Neuronal stem cell (in vitro differentiated cells): ENCODE measurements around the gene GCSH.
"Not testable (repeated sequence)": the region's sequence is repeated elsewhere in the genome, so short reads cannot be mapped to it uniquely, and the experiment has no call there.

ENCODE experiments used
- DNase-seq: peaks from one replicate; pipeline ENCODE4 v3.0.0-alpha.2; 2013; ENCODE audit warnings: low spot score
- H2AFZ ChIP-seq: one replicate; pipeline ENCODE4 v1.6.1; 2013; ENCODE audit warnings: mild to moderate bottlenecking, low read length, inconsistent platforms
- H2AK5ac ChIP-seq: 2 replicates; pipeline ENCODE4 v1.6.1; 2013; ENCODE audit warnings: low read depth, mild to moderate bottlenecking, inconsistent platforms, low read length, moderate library complexity, mixed read lengths
- H2BK120ac ChIP-seq: 2 replicates; pipeline ENCODE4 v1.6.1; 2013; ENCODE audit warnings: low read depth, mild to moderate bottlenecking, inconsistent platforms, low read length, moderate library complexity, mixed read lengths
- H2BK12ac ChIP-seq: one replicate; pipeline ENCODE4 v1.6.1; 2013; ENCODE audit warnings: low read length, inconsistent platforms
- H2BK15ac ChIP-seq: 2 replicates; pipeline ENCODE4 v1.6.1; 2013; ENCODE audit warnings: mild to moderate bottlenecking, low read length, inconsistent platforms, mixed read lengths
- H2BK5ac ChIP-seq: one replicate; pipeline ENCODE4 v1.6.1; 2013; ENCODE audit warnings: inconsistent platforms, mild to moderate bottlenecking, low read length, moderate library complexity
- H3K14ac ChIP-seq: one replicate; pipeline ENCODE4 v1.6.1; 2013; ENCODE audit warnings: low read length, inconsistent platforms
- H3K18ac ChIP-seq: 2 replicates; pipeline ENCODE4 v1.6.1; 2013; ENCODE audit warnings: low read length, inconsistent platforms
- H3K23ac ChIP-seq: 2 replicates; pipeline ENCODE4 v1.6.1; 2013; ENCODE audit warnings: low read depth, mild to moderate bottlenecking, mixed read lengths, low read length, inconsistent platforms; ENCODE audit not compliant: poor library complexity
- H3K27ac ChIP-seq: replicated peaks from 3 replicates; pipeline ENCODE4 v1.5.1; 2013; ENCODE audit warnings: low read length, inconsistent platforms
- H3K27me3 ChIP-seq, 3 experiments: 2 replicates each; pipeline ENCODE4 v1.6.1; 2013; ENCODE audit warnings: low read length in 3 of 3, mild to moderate bottlenecking in 2 of 3, inconsistent platforms in 1 of 3, low read depth in 1 of 3, mixed read lengths in 1 of 3, moderate library complexity in 1 of 3; ENCODE audit not compliant: control insufficient read depth in 3 of 3, insufficient read depth in 3 of 3
- H3K36me3 ChIP-seq, 2 donors: replicated peaks in 1 of 2; 2 replicates each; pipeline ENCODE4 v1.6.1; 2013; ENCODE audit warnings: low read length in 2 of 2; ENCODE audit not compliant: control insufficient read depth in 2 of 2, insufficient read depth in 2 of 2
- H3K4ac ChIP-seq: 2 replicates; pipeline ENCODE4 v1.6.1; 2013; ENCODE audit warnings: inconsistent platforms, mild to moderate bottlenecking, low read length, moderate library complexity
- H3K4me1 ChIP-seq, 2 donors: 1 replicate in 1 of 2; 2 replicates in 1 of 2; pipeline ENCODE4 v1.6.1; 2013; ENCODE audit warnings: low read length in 2 of 2, low read depth in 1 of 2; ENCODE audit not compliant: control insufficient read depth in 2 of 2, insufficient read depth in 1 of 2
- H3K4me2 ChIP-seq: one replicate; pipeline ENCODE4 v1.6.1; 2013; ENCODE audit warnings: mild to moderate bottlenecking, low read length, inconsistent platforms; ENCODE audit not compliant: insufficient read depth, poor library complexity, severe bottlenecking
- H3K4me3 ChIP-seq, 2 donors: 2 replicates each; pipeline ENCODE4 v1.5.1; 2013; ENCODE audit warnings: low read length in 2 of 2, mild to moderate bottlenecking in 2 of 2, inconsistent platforms in 1 of 2, moderate library complexity in 1 of 2
- H3K79me1 ChIP-seq: one replicate; pipeline ENCODE4 v1.6.1; 2013; ENCODE audit warnings: low read depth, mild to moderate bottlenecking, inconsistent platforms, low read length, moderate library complexity
- H3K9ac ChIP-seq: one replicate; pipeline ENCODE4 v1.6.1; 2013; ENCODE audit warnings: mild to moderate bottlenecking, low read depth, low read length, inconsistent platforms; ENCODE audit not compliant: poor library complexity
- H3K9me3 ChIP-seq, 2 donors: replicated peaks in 1 of 2; 2 replicates each; pipeline versions ENCODE3 to v1.6.1; 2013; ENCODE audit warnings: low read length in 2 of 2, mild to moderate bottlenecking in 2 of 2, inconsistent platforms in 1 of 2, low read depth in 1 of 2, mixed read lengths in 1 of 2, moderate library complexity in 1 of 2; ENCODE audit not compliant: control insufficient read depth in 2 of 2, insufficient read depth in 1 of 2
- H4K8ac ChIP-seq: one replicate; pipeline ENCODE4 v1.6.1; 2013; ENCODE audit warnings: low read depth, mild to moderate bottlenecking, inconsistent platforms, low read length, moderate library complexity
- H4K91ac ChIP-seq: one replicate; pipeline ENCODE4 v1.6.1; 2013; ENCODE audit warnings: low read length, low read depth, mild to moderate bottlenecking, inconsistent platforms; ENCODE audit not compliant: poor library complexity
- WGBS, 2 donors: extraction: QIAGEN DNeasy Blood & Tissue Kit; methylation state at CpG; one replicate each; pipeline ENCODE4 v1.1.7; 2013; ENCODE audit warnings: missing lambda C conversion rate in 2 of 2, mixed read lengths in 1 of 2; ENCODE audit not compliant: insufficient read length in 2 of 2, insufficient replicate concordance in 1 of 2; ENCODE audit errors: extremely low coverage in 2 of 2; 5-methylcytosine and 5-hydroxymethylcytosine counted together

Gene GCSH

DNA sequence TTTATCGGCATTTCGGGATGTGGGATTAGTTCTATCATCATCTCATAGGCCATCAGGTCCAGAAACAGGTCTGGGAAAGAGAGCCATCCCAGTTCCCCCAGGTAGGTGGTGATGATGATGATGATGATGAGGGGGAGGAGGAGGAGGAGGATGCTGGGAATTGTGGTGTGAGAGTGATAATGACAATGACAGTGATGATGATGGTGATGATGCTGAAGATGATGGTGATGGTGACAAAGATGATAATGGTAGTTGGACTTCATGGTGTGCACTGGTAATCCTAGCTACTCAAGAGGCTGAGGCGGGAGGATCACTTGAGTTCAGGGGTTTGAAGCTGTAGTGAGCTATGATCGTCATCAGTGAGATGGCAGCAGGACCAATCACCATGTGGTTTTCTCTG, 16.3 kb upstream of the GCSH start:
- Histone ChIP-seq H2AFZ (no peak overlapping the region), H3K14ac (no peak overlapping the region), H3K4ac (no peak overlapping the region), H3K23ac (no peak overlapping the region), H3K27ac (no peak overlapping the region), H3K79me1 (no peaks in the 10 kb centered on the region), H3K36me3 (no peaks in the 10 kb centered on the region), H3K27me3 (peaks cover 0 to 3% (median 0%) of the 10 kb centered on the region in 3 experiments), H2BK120ac (no peak overlapping the region), H3K4me3 (no peak overlapping the region), H4K91ac (no peak overlapping the region), H2BK15ac (no peak overlapping the region), H3K4me1 (no peaks in the 10 kb centered on the region), H3K4me2 (no peak overlapping the region), H2BK12ac (no peak overlapping the region), H2AK5ac (no peak overlapping the region), H2BK5ac (no peak overlapping the region), H3K9me3 (no peaks in the 10 kb centered on the region), H3K9ac (no peak overlapping the region), H4K8ac (no peak overlapping the region), H3K18ac (no peak overlapping the region)
- no CpG with 5 or more reads among the region's 4 CpGs for WGBS, 2 donors
- no peak for DNase-seq

DNA sequence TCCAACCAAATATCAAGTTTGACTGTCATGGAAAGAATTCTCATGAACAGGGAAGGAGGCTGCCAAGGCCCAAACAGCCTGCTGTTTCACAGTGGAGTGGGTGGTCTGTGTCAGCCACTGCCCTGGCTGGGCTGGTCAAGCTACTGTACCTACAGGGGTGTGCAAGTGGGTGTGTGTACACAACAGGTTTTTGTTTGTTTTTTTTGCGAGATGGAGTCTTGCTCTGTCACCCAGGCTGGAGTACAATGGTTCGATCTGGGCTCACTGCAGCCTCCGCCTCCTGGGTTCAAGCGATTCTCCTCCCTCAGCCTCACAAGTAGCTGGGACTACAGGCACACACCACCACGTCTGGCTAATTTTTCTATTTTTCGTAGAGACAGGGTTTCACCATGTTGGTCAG, 13.1 kb upstream of the GCSH start:
- H3K4ac ChIP-seq, H3K4me1 ChIP-seq, H3K9ac ChIP-seq, H3K79me1 ChIP-seq, H3K27ac ChIP-seq, H2AK5ac ChIP-seq, H2BK5ac ChIP-seq, H3K18ac ChIP-seq, H4K8ac ChIP-seq, H3K27me3 ChIP-seq, DNase-seq, H4K91ac ChIP-seq, H3K36me3 ChIP-seq, H2BK120ac ChIP-seq, H2BK15ac ChIP-seq, H3K4me3 ChIP-seq, H2BK12ac ChIP-seq, H3K4me2 ChIP-seq, H2AFZ ChIP-seq, H3K14ac ChIP-seq, H3K9me3 ChIP-seq, H3K23ac ChIP-seq: not testable (repeated sequence)
- WGBS, 2 donors = no CpG with 5 or more reads among the region's 6 CpGs

DNA sequence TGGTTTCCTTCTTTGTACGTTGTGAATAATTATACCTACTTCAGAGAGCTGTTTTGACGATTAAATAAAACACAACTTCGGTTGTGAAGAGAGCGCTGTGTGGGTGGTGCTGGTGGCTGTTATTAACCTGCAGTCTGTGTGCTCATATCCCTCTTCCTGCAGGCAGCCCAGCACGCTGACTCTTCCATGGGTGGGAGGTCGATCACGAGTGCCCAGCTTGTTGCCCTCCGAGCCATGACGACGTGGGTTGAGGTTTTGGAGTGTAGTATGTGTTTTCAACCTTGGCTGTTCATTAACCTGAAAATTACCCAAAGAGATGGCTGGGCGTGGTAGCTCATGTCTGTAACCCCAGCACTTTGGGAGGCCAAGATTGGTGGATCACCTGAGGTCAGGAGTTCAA, 11.3 kb upstream of the GCSH start:
- no peaks in the 10 kb centered on the region for H3K79me1 ChIP-seq
- no peaks in the 10 kb centered on the region for H3K9me3 ChIP-seq
- H3K27me3 ChIP-seq = peaks cover 0 to 3% (median 0%) of the 10 kb centered on the region in 3 experiments
- H3K36me3 ChIP-seq = no peaks in the 10 kb centered on the region
- no peak overlapping the region for H2BK5ac ChIP-seq
- H3K14ac ChIP-seq = no peak overlapping the region
- DNase-seq = no peak
- no peak overlapping the region for H2AFZ ChIP-seq
- H3K27ac ChIP-seq = no peak overlapping the region
- no peak overlapping the region for H3K23ac ChIP-seq
- H3K18ac ChIP-seq = no peak overlapping the region
- H3K4ac ChIP-seq = no peak overlapping the region
- H4K91ac ChIP-seq = no peak overlapping the region
- no peak overlapping the region for H3K4me2 ChIP-seq
- H4K8ac ChIP-seq = no peak overlapping the region
- no peak overlapping the region for H2BK120ac ChIP-seq
- no peak overlapping the region for H2BK15ac ChIP-seq
- no peaks in the 10 kb centered on the region for H3K4me1 ChIP-seq
- H2BK12ac ChIP-seq = no peak overlapping the region
- H2AK5ac ChIP-seq = no peak overlapping the region
- H3K4me3 ChIP-seq = no peak overlapping the region
- H3K9ac ChIP-seq = no peak overlapping the region
- no CpG with 5 or more reads among the region's 11 CpGs for WGBS, 2 donors

DNA sequence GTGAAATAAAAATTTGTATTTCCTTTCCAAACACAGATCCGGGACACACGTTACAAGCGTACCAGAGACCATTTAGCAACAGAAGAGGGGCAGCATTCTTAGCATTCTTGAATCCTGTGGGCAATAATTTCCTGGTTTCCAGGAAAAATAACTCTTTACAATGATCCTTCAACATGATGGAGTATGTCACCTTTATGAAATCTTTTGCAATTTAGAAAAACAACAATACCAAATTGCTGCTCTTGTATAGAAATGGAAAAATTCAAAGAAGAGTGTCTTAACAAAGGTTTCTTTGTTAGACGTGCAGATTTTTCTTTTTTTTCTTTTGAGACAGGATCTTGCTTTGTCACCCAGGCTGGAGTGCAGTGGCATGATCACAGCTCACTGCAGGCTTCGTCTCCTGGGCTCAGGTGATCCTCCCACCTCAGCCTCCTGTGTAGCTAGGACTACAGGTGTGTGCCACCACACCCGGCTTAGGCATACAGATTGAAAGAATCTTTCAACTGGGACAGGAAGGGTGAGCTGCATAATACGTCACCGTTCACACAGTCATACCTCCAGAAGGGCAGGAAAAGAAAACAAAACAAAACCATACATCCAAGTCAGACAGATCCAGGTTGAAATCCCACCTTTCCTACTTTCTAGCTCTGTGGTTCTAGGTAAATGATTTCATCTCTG, 10.8 kb upstream of the GCSH start:
- H3K14ac ChIP-seq = no peak overlapping the region
- H3K4ac ChIP-seq = no peak overlapping the region
- no peaks in the 10 kb centered on the region for H3K36me3 ChIP-seq
- no peak overlapping the region for H3K23ac ChIP-seq
- no peak overlapping the region for H2BK12ac ChIP-seq
- no peak overlapping the region for H2BK15ac ChIP-seq
- no peak for DNase-seq
- H3K27me3 ChIP-seq = peaks cover 0 to 3% (median 0%) of the 10 kb centered on the region in 3 experiments
- H2AK5ac ChIP-seq = no peak overlapping the region
- no CpG with 5 or more reads among the region's 8 CpGs for WGBS, 2 donors
- no peak overlapping the region for H2BK5ac ChIP-seq
- no peak overlapping the region for H3K9ac ChIP-seq
- H3K4me2 ChIP-seq = no peak overlapping the region
- H2AFZ ChIP-seq = no peak overlapping the region
- H3K27ac ChIP-seq = no peak overlapping the region
- H3K4me1 ChIP-seq = no peaks in the 10 kb centered on the region
- H3K9me3 ChIP-seq = no peaks in the 10 kb centered on the region
- H4K91ac ChIP-seq = no peak overlapping the region
- no peak overlapping the region for H2BK120ac ChIP-seq
- H3K4me3 ChIP-seq = no peak overlapping the region
- no peaks in the 10 kb centered on the region for H3K79me1 ChIP-seq
- H4K8ac ChIP-seq = no peak overlapping the region
- no peak overlapping the region for H3K18ac ChIP-seq
